NCI-H146 treated with DMSO at 0.1 percent for 48 hours (cell line): ENCODE results near the gene MYLK.

Source experiments
- DNase-seq: peaks from one replicate; lab custom pipeline; 2025; ENCODE audit not compliant: unreplicated experiment; lab: John Stamatoyannopoulos, UW

MYLK gene

DNA sequence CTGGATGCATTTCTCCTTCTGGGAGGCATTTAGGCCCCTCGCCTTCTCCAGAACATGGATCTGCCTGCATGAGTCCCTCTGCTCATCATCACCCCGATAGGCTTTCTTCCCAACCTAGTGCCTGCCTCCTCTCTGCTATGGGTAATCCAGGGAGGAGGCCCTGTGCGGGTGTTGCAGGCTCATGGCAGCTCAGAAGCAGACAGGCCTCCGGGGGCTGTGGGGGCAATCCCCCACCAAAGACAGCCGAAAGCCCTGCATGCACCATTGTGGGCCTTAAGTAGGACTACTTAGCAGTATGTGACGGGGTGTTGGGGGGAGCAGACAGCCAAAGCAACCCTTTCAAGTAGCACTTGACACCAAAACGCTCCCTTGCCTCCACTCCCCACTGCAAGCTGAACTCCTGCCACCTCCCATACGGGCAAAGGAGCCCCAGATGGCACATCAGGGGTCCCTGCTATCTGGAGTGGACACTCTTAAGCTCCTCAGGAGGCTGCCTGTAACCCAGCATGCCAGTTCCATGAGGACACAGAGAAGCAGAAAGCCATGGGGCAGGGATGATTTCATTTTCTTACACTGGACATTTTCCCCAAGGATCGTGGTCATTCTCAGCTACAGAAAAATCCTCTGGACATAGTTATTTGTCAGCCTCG lies 200.5 kb downstream of the MYLK start:
- DNase-seq = no peak

DNA sequence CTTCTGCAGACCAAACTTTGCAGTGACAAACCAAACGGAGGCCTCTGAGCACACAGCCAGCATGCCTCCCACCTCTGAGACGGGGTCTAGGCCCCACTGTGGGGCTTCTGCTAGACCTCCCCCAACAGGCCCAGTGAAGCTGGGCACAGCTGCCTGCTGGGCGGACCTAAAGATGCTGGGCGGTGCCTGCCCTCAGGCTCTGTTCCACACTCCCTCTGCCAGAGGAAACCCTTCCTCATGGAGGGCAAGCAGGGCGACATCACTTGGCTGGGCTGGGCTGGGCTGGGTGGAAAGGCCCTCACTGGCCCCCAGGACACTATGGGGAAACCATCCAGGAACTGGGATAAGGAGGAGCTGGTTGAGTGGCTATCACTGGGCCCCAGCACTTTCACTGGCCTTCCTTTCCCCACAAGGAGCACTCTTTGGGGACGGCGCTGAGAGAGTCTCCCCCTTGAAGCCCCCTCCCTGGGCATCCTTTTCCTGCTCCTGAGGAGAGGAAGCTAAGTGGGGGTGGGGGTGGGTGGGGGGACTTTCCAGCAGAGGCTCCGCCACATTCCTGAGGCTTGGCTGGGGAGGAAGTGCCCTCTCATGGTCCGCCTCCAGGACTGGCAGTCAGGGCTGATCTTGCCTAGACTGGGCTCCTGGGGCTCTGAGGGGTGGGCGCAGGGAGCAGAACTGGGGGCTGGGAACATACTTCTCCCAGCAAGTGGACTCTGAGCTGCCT lies 201.2 kb downstream of the MYLK start:
- DNase-seq = no peak

DNA sequence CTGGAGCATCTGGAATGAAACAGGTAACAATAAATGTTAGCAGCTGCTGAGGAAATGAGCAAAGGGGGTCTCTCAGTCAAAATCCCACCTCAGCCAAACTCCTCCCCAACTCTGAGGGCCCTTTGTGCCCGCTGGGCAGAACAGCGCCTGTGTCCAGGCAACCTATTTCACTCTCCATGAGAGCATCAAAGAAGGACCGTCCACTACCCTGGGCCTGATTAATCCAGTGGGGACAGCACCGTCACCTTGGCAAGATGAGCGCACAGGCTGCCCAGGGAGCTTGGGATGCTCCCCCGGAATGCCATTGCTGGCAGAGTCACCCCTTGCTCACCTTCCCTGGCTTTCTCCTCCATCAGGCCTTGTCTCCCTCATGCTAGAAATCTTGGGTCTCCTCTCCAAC lies 201.8 kb downstream of the MYLK start:
- DNase-seq = no peak

DNA sequence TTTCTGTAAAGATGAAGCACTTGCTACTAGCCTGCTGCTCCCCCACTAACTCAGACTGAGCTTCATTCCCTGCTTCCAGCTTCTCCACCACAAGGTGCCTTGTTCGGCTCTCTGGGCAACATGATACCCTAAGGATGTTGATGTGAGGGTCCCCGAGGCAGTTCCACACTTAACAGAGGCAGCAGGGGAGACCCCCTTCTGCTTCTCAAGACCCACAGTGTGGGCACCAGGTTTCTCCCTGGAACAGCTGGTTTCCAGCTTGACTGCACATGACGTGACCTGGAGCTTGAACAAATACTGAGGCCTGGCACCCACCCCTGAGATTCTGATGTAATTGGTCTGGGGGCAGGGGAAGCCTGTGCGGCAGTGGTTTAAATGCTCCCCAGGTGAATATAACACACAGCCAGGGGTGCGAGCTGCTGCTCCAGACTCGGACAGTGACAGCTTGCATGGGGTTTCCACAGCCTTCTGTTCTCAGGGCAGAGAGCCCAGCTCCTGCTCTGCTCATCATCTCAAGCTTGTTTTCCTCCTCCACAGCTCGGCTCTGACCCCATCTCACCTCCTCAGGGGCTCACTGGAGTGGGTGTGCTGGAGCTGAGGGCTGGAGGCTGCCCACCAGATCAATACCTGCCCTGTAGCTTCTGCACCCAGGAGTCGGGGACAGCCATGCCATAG lies 204.3 kb downstream of the MYLK start:
- DNase-seq = no peak

- DNase-seq = no peak
Observed at GRCh38 chr3:123678108-123678511, 206.0 kb downstream of the MYLK start.

- DNase-seq = no peak
Observed at GRCh38 chr3:123672429-123673146, 211.5 kb downstream of the MYLK start.

GRCh38 chr3:123670743-123671142 lies 213.4 kb downstream of the MYLK start:
- DNase-seq = no peak

DNA sequence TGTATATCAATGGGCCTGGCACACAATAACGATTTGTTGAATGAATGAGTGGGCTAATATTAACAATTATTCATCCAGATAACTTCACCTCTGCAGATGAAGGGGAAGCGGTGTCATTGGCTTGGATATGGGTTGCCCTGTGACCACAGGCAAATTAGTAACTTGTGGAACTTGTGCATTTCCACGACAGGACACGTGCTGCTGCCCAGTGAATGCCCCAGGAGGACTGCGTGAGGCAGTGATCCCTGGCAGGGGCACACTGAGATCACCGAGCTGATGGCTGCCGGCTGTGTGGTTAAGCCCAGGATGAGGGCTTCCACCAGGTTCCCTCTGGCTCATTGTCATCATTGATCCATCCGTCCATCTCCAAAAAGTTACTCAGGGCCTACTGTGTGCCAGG lies 215.2 kb downstream of the MYLK start:
- no peak for DNase-seq

GRCh38 chr3:123667784-123668183 lies 216.3 kb downstream of the MYLK start:
- no peak for DNase-seq

DNA sequence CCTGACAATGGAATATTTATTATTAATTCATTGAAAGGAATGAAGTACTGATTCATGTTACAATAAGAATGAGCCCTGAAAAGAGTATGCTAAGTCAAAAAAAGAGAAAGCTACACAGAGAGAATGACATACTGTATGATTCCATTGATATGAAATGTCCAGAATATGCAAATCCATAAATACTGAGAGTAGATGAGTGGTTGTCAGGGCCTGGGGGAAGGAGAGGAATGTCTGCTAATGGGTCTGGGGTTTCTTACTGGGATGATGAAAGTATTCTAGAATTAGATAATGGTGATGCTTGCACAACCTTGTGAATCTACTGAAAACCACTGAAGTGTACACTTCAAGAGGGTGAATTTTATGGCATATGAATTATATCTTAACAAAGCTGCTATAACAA lies 219.4 kb downstream of the MYLK start:
- DNase-seq = no peak

- DNase-seq = no peak
Observed at GRCh38 chr3:123663977-123664376, 220.2 kb downstream of the MYLK start.

DNA sequence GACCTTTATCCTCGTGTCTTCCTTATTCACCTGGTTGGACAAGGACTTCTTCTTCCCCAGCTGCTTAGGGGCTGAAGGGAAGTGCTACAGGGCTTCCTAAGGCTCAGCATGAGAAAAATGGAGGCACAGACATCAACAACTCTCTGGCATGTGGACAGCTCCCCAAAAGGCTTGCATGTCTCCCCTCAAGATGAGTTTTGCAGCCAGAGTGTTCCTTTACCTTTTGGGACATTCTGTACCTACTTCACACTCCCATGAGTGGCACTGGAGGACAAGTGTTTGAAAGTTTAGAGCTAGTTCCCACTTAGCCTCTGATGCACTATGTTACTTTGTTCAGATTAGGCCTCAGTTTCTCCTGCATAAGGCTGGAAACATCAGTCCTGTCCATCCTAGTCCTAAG lies 222.2 kb downstream of the MYLK start:
- no peak for DNase-seq

- DNase-seq = no peak
Observed at GRCh38 chr3:123660900-123661299, 223.2 kb downstream of the MYLK start.

- no peak for DNase-seq
Observed at GRCh38 chr3:123660141-123660675, 223.9 kb downstream of the MYLK start.

DNA sequence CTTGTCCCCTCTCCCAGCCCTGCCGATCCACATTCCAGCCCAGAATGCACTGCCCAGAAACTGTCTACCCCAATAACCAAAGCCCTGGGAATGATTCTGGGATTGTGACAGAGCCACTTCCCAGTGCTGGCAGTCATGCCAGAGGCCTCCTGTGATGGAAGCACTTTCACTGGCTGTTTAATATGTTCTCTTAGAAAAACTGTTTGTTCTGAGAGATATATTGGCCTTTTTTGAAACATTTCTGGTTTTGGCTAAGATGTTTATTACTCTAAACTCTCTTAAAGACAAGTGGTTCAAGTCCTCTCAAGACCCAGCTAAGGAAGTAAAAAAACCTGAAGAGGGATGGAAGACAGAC lies 225.3 kb downstream of the MYLK start:
- DNase-seq = no peak

DNA sequence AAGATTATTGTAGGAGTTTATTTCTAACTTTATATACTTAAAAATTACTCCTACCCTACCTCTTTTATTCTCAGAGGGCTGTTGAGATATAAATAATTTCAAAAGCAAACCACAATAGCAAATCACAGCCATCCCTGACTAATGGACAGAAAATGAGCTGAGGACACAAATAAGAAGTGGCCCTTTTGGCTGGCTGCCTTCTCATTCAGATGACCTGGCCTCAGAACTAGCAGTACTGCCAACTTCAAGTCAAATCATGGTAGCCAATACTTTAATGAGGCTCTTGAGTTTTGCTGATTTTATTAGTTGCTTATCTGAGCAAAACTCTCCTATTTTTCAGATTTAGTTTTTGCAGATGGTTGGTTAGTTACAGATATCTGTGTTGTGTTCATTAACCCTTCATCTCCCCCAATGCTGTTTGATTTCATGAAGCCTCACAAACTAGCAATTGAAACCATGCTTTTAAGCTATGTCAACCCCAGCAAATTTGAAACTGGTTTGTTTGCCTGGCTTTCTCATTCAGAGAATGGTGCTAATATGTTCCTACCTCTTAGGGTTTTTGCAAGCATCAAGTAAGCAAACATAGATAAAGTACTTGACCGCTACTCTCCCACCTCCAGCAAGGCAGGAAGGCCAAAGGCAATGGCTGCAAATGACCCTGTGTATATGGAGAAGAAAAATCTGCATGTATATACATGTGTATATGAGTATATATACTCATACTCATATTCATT lies 225.8 kb downstream of the MYLK start:
- no peak for DNase-seq

DNA sequence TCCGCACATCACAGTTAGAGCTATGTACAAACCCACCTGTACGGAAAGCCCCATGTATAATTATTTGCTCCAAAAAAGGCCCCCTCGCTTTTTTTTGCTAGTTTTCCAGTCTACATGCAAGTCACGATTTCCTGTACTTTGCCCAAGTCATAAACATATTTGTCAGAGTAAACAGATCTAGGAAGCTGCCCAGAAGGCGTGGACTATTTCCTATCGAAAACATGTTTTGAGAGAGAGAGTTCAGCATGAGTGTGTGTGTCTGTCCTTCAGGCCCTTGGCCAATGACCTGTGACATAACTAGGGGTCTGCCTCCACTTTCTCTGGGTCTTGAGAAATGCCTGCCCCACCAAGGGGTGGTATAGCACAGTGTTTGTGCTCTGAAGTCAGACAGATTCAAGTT lies 226.6 kb downstream of the MYLK start:
- DNase-seq = no peak

GRCh38 chr3:123657111-123657510 lies 227.0 kb downstream of the MYLK start:
- DNase-seq = no peak

GRCh38 chr3:123656691-123657090 lies 227.4 kb downstream of the MYLK start:
- no peak for DNase-seq

DNA sequence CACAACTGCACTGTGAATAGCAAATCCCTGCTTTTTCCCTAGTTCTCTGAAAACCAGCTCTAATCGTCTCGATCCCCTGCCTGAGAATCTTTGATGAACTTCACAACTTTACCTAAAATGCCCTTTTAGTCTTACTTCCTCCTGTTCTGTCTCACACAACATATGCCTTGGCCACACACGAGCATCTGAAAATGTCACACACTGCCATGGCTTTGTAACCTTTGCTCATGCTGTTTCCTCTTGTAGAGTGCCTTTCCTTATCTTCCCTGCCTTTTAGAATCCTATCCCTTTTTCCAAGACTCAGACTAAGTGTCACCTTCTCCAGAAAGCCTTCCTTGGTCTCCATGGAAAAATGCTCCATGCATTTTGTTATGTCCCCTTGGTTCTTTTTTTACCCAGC lies 227.9 kb downstream of the MYLK start:
- DNase-seq = no peak

GRCh38 chr3:123655400-123655799 lies 228.7 kb downstream of the MYLK start:
- DNase-seq = no peak
